ENCODE results near the gene SLC22A1. TPM values are rescaled to one million over a fixed set of nuclear protein-coding genes. Genes with fewer than 3 reads are reported as not detected.
A peak's percentile ranks its signal among the peaks of the same experiment; 100 is the strongest.
"Not testable (repeated sequence)": the region's sequence is repeated elsewhere in the genome, so short reads cannot be mapped to it uniquely, and the experiment has no call there.

SLC22A1 gene
- total RNA-seq, 1 donor from 2014 or later, result 1.0 TPM

GRCh38 chr6:160134779-160135547, 13.3 kb downstream of the SLC22A1 start:
- Histone ChIP-seq H3K27me3 (ENCODE audit: control insufficient read depth in 3 of 3, insufficient read depth in 3 of 3, low read length in 3 of 3) (no peaks in the 10 kb centered on the region), H3K36me3 (ENCODE audit: control insufficient read depth in 3 of 3, insufficient read depth in 3 of 3, low read length in 3 of 3) (no peaks in the 10 kb centered on the region), H3K27ac (ENCODE audit: low read depth, low read length) (no peak overlapping the region), H3K9ac (ENCODE audit: low read depth in 1 of 3, low read length in 3 of 3) (no peak overlapping the region), H3K9me3 (ENCODE audit: control insufficient read depth in 3 of 3, low read length in 3 of 3) (no peaks in the 10 kb centered on the region), H3K4me3 (ENCODE audit: low read length in 3 of 3) (no peak overlapping the region), H3K4me1 (ENCODE audit: control insufficient read depth in 3 of 3, insufficient read depth in 3 of 3, low read length in 3 of 3) (peaks cover 0 to 11% (median 5%) of the 10 kb centered on the region in 3 donors)

- Histone ChIP-seq H3K9ac (ENCODE audit: low read depth in 1 of 3, low read length in 3 of 3) (peak overlapping the region in 1 of 3 donors; percentile 16), H3K27me3 (ENCODE audit: control insufficient read depth in 3 of 3, insufficient read depth in 3 of 3, low read length in 3 of 3) (no peaks in the 10 kb centered on the region), H3K27ac (ENCODE audit: low read depth, low read length) (no peak overlapping the region), H3K4me1 (ENCODE audit: control insufficient read depth in 3 of 3, insufficient read depth in 3 of 3, low read length in 3 of 3) (peaks cover 0 to 11% (median 5%) of the 10 kb centered on the region in 3 donors), H3K9me3 (ENCODE audit: control insufficient read depth in 3 of 3, low read length in 3 of 3) (no peaks in the 10 kb centered on the region), H3K4me3 (ENCODE audit: low read length in 3 of 3) (no peak overlapping the region), H3K36me3 (ENCODE audit: control insufficient read depth in 3 of 3, insufficient read depth in 3 of 3, low read length in 3 of 3) (no peaks in the 10 kb centered on the region)
Measured at GRCh38 chr6:160135907-160136655, 14.5 kb downstream of the SLC22A1 start.

- Histone ChIP-seq H3K36me3 (ENCODE audit: control insufficient read depth in 3 of 3, insufficient read depth in 3 of 3, low read length in 3 of 3) (no peaks in the 10 kb centered on the region), H3K27ac (ENCODE audit: low read depth, low read length) (no peak overlapping the region), H3K4me1 (ENCODE audit: control insufficient read depth in 3 of 3, insufficient read depth in 3 of 3, low read length in 3 of 3) (peaks cover 0 to 11% (median 5%) of the 10 kb centered on the region in 3 donors), H3K9me3 (ENCODE audit: control insufficient read depth in 3 of 3, low read length in 3 of 3) (no peaks in the 10 kb centered on the region), H3K27me3 (ENCODE audit: control insufficient read depth in 3 of 3, insufficient read depth in 3 of 3, low read length in 3 of 3) (no peaks in the 10 kb centered on the region), H3K9ac (ENCODE audit: low read depth in 1 of 3, low read length in 3 of 3) (no peak overlapping the region), H3K4me3 (ENCODE audit: low read length in 3 of 3) (no peak overlapping the region)
Measured at GRCh38 chr6:160137130-160137988, 15.7 kb downstream of the SLC22A1 start.

GRCh38 chr6:160137989-160138835, 16.6 kb downstream of the SLC22A1 start:
- H3K27me3 ChIP-seq (ENCODE audit: control insufficient read depth in 3 of 3, insufficient read depth in 3 of 3, low read length in 3 of 3), result no peaks in the 10 kb centered on the region
- H3K4me1 ChIP-seq (ENCODE audit: control insufficient read depth in 3 of 3, insufficient read depth in 3 of 3, low read length in 3 of 3), result peaks cover 0 to 11% (median 5%) of the 10 kb centered on the region in 3 donors
- H3K36me3 ChIP-seq (ENCODE audit: control insufficient read depth in 3 of 3, insufficient read depth in 3 of 3, low read length in 3 of 3), result no peaks in the 10 kb centered on the region
- no peak overlapping the region for H3K9ac ChIP-seq (ENCODE audit: low read depth in 1 of 3, low read length in 3 of 3)
- H3K9me3 ChIP-seq (ENCODE audit: control insufficient read depth in 3 of 3, low read length in 3 of 3), result no peaks in the 10 kb centered on the region
- H3K4me3 ChIP-seq (ENCODE audit: low read length in 3 of 3), result no peak overlapping the region
- H3K27ac ChIP-seq (ENCODE audit: low read depth, low read length), result no peak overlapping the region

GRCh38 chr6:160138839-160139419, 17.3 kb downstream of the SLC22A1 start:
- H3K9me3 ChIP-seq (ENCODE audit: control insufficient read depth in 3 of 3, low read length in 3 of 3), result no peaks in the 10 kb centered on the region
- no peak overlapping the region for H3K9ac ChIP-seq (ENCODE audit: low read depth in 1 of 3, low read length in 3 of 3)
- H3K4me3 ChIP-seq (ENCODE audit: low read length in 3 of 3), result no peak overlapping the region
- H3K36me3 ChIP-seq (ENCODE audit: control insufficient read depth in 3 of 3, insufficient read depth in 3 of 3, low read length in 3 of 3), result peaks cover 0 to 6% (median 0%) of the 10 kb centered on the region in 3 donors
- no peaks in the 10 kb centered on the region for H3K27me3 ChIP-seq (ENCODE audit: control insufficient read depth in 3 of 3, insufficient read depth in 3 of 3, low read length in 3 of 3)
- H3K4me1 ChIP-seq (ENCODE audit: control insufficient read depth in 3 of 3, insufficient read depth in 3 of 3, low read length in 3 of 3), result peaks cover 0 to 11% (median 5%) of the 10 kb centered on the region in 3 donors
- no peak overlapping the region for H3K27ac ChIP-seq (ENCODE audit: low read depth, low read length)

DNA sequence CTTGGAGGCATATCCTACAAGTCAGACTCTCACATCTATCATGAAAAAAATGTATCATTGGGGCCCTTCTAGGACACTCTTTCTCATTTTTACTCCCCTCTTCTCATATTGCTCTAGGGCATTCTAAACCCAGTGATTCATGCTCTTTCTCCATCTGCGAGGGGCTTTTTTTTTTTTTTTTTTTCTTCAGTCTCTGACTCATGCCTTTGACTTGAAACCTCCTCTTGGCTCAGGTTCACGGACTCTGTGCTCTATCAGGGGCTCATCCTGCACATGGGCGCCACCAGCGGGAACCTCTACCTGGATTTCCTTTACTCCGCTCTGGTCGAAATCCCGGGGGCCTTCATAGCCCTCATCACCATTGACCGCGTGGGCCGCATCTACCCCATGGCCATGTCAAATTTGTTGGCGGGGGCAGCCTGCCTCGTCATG, 17.8 kb downstream of the SLC22A1 start:
- H3K36me3 ChIP-seq (ENCODE audit: control insufficient read depth in 3 of 3, insufficient read depth in 3 of 3, low read length in 3 of 3), result peaks cover 0 to 6% (median 0%) of the 10 kb centered on the region in 3 donors
- H3K27me3 ChIP-seq (ENCODE audit: control insufficient read depth in 3 of 3, insufficient read depth in 3 of 3, low read length in 3 of 3), result no peaks in the 10 kb centered on the region
- H3K9me3 ChIP-seq (ENCODE audit: control insufficient read depth in 3 of 3, low read length in 3 of 3), result no peaks in the 10 kb centered on the region
- H3K9ac ChIP-seq (ENCODE audit: low read depth in 1 of 3, low read length in 3 of 3), result no peak overlapping the region
- H3K4me1 ChIP-seq (ENCODE audit: control insufficient read depth in 3 of 3, insufficient read depth in 3 of 3, low read length in 3 of 3), result peaks cover 0 to 11% (median 5%) of the 10 kb centered on the region in 3 donors
- H3K4me3 ChIP-seq (ENCODE audit: low read length in 3 of 3), result no peak overlapping the region
- H3K27ac ChIP-seq (ENCODE audit: low read depth, low read length), result no peak overlapping the region

GRCh38 chr6:160140493-160140892, 18.9 kb downstream of the SLC22A1 start:
- not testable (repeated sequence) for H3K27ac ChIP-seq (ENCODE audit: low read depth, low read length)

GRCh38 chr6:160141001-160141726, 19.5 kb downstream of the SLC22A1 start:
- H3K9me3 ChIP-seq (ENCODE audit: control insufficient read depth in 3 of 3, low read length in 3 of 3), result no peaks in the 10 kb centered on the region
- no peaks in the 10 kb centered on the region for H3K27me3 ChIP-seq (ENCODE audit: control insufficient read depth in 3 of 3, insufficient read depth in 3 of 3, low read length in 3 of 3)
- no peak overlapping the region for H3K4me3 ChIP-seq (ENCODE audit: low read length in 3 of 3)
- H3K4me1 ChIP-seq (ENCODE audit: control insufficient read depth in 3 of 3, insufficient read depth in 3 of 3, low read length in 3 of 3), result peaks cover 0 to 11% (median 5%) of the 10 kb centered on the region in 3 donors
- H3K9ac ChIP-seq (ENCODE audit: low read depth in 1 of 3, low read length in 3 of 3), result peak overlapping the region in 1 of 3 donors; percentile 27
- no peak overlapping the region for H3K27ac ChIP-seq (ENCODE audit: low read depth, low read length)
- H3K36me3 ChIP-seq (ENCODE audit: control insufficient read depth in 3 of 3, insufficient read depth in 3 of 3, low read length in 3 of 3), result peaks cover 0 to 6% (median 0%) of the 10 kb centered on the region in 3 donors

More at GRCh38 chr6:160140493-160140892, 18.9 kb downstream of the SLC22A1 start:
- H3K9ac ChIP-seq (ENCODE audit: low read depth in 1 of 3, low read length in 3 of 3); H3K27me3 ChIP-seq (ENCODE audit: control insufficient read depth in 3 of 3, insufficient read depth in 3 of 3, low read length in 3 of 3); H3K9me3 ChIP-seq (ENCODE audit: control insufficient read depth in 3 of 3, low read length in 3 of 3); H3K4me3 ChIP-seq (ENCODE audit: low read length in 3 of 3); H3K36me3 ChIP-seq (ENCODE audit: control insufficient read depth in 3 of 3, insufficient read depth in 3 of 3, low read length in 3 of 3): not testable (repeated sequence)
- H3K4me1 ChIP-seq (ENCODE audit: control insufficient read depth in 3 of 3, insufficient read depth in 3 of 3, low read length in 3 of 3), result peaks cover 0 to 11% (median 5%) of the 10 kb centered on the region in 3 donors
